Keratinocyte (primary cell): ENCODE results near the gene GINS1. TPM values are rescaled to one million over a fixed set of nuclear protein-coding genes. Genes with fewer than 3 reads are reported as not detected.

ENCODE experiments used
- DNase-seq: peaks from one replicate; pipeline ENCODE4 v3.0.0-alpha.2; 2011; ENCODE audit warnings: low read depth, missing footprints, low spot score
- FAIRE-seq: peaks from 2 replicates; lab custom pipeline; 2011; peaks lifted over from hg19 to GRCh38; lab: Jason Lieb, UNC
- H2AFZ ChIP-seq: 2 replicates; pipeline ENCODE4 v1.6.0; 2012; ENCODE audit warnings: low read length, control low read depth, inconsistent platforms; ENCODE audit not compliant: control insufficient read depth
- H3K27ac ChIP-seq: 2 replicates; pipeline ENCODE4 v1.5.1; 2011; ENCODE audit warnings: low read length; ENCODE audit not compliant: control insufficient read depth, insufficient read depth
- H3K27me3 ChIP-seq: 3 replicates; pipeline ENCODE4 v1.6.0; 2011; ENCODE audit warnings: low read length; ENCODE audit not compliant: control insufficient read depth, insufficient read depth; ENCODE audit errors: extremely low read depth
- H3K36me3 ChIP-seq, 2 experiments: 2 replicates in 1 of 2; 3 replicates in 1 of 2; pipeline ENCODE4 v1.5.1; 2011; ENCODE audit warnings: low read length in 2 of 2, mild to moderate bottlenecking in 1 of 2; ENCODE audit not compliant: control insufficient read depth in 2 of 2, insufficient read depth in 2 of 2; ENCODE audit errors: extremely low read depth in 1 of 2
- H3K4me1 ChIP-seq: 3 replicates; pipeline ENCODE4 v1.5.1; 2011; ENCODE audit warnings: low read length; ENCODE audit not compliant: control insufficient read depth, insufficient read depth; ENCODE audit errors: extremely low read depth
- H3K4me2 ChIP-seq: 3 replicates; pipeline ENCODE4 v1.6.0; 2011; ENCODE audit warnings: low read depth, low read length; ENCODE audit not compliant: control insufficient read depth, insufficient read depth; ENCODE audit errors: extremely low read depth
- H3K4me3 ChIP-seq, 3 experiments: fragments of 200-600 bp in 1 of 3; sonication (generic) in 1 of 3; 2 replicates in 2 of 3; 3 replicates in 1 of 3; pipeline ENCODE4 v1.5.1; 2011 to 2016; ENCODE audit warnings: low read length in 3 of 3, mild to moderate bottlenecking in 3 of 3, control low read depth in 2 of 3, inconsistent platforms in 1 of 3, low read depth in 1 of 3, mixed read lengths in 1 of 3, mixed run types in 1 of 3, moderate library complexity in 1 of 3; ENCODE audit not compliant: control insufficient read depth in 2 of 3, insufficient read depth in 2 of 3; ENCODE audit errors: extremely low read depth in 1 of 3
- H3K79me2 ChIP-seq: 2 replicates; pipeline ENCODE4 v1.6.0; 2012; ENCODE audit warnings: low read length; ENCODE audit not compliant: control insufficient read depth, insufficient read depth
- H3K9ac ChIP-seq: 3 replicates; pipeline ENCODE4 v1.6.0; 2011; ENCODE audit warnings: low read length; ENCODE audit not compliant: control insufficient read depth, insufficient read depth; ENCODE audit errors: extremely low read depth
- H3K9me1 ChIP-seq: 3 replicates; pipeline ENCODE4 v1.6.0; 2011; ENCODE audit warnings: low read length; ENCODE audit not compliant: control insufficient read depth, insufficient read depth; ENCODE audit errors: extremely low read depth
- H3K9me3 ChIP-seq: 2 replicates; pipeline ENCODE4 v1.5.1; 2012; ENCODE audit warnings: low read depth, low read length; ENCODE audit not compliant: control insufficient read depth
- H4K20me1 ChIP-seq: 3 replicates; pipeline ENCODE4 v1.6.0; 2011; ENCODE audit warnings: low read length; ENCODE audit not compliant: control insufficient read depth, insufficient read depth; ENCODE audit errors: extremely low read depth
- CTCF ChIP-seq, 3 experiments: IDR thresholded peaks in 1 of 3; conservative IDR thresholded peaks in 1 of 3; optimal IDR thresholded peaks in 1 of 3; 2 replicates in 2 of 3; 3 replicates in 1 of 3; pipeline versions ENCODE3 to v1.5.1; 2011; ENCODE audit warnings: low read length in 3 of 3, mild to moderate bottlenecking in 3 of 3, moderate library complexity in 2 of 3, control low read depth in 1 of 3, inconsistent platforms in 1 of 3; ENCODE audit not compliant: insufficient read depth in 2 of 3; ENCODE audit errors: extremely low read depth in 1 of 3
- EZH2 ChIP-seq: IDR thresholded peaks from one replicate; pipeline ENCODE4 v1.6.1; 2012; ENCODE audit warnings: inconsistent platforms, mild to moderate bottlenecking, low read length, moderate library complexity
- dilution Hi-C: fragments of 300-500 bp; cut with MboI; formaldehyde crosslinking; loops from one replicate; pipeline ENCODE4 v1.7.0; 2020; ENCODE audit warnings: low sequenced_read_pairs; ENCODE audit not compliant: extremely low pct_ligation_motif_present
- polyA plus RNA-seq, 5 experiments: library from polyadenylated mRNA; depleted of rRNA in 3 of 5; stranded (reverse) in 3 of 5; stranded (forward) in 1 of 5; unstranded in 1 of 5; fragments of >200 nt; gene quantifications; 1 replicate in 1 of 5; 2 replicates in 3 of 5; 3 replicates in 1 of 5; pipeline versions ENCODE4 v1.2.1 to v1.2.3, GENCODE V29; 2011 to 2012; ENCODE audit warnings: missing spikeins in 2 of 5, low read depth in 1 of 5, low replicate concordance in 1 of 5

GINS1 gene
- polyA plus RNA-seq, 1 donor (not counting 4 experiments of a cell fraction or from before 2014, with no cell fraction given): 12.5 TPM

GRCh38 chr20:25364879-25365699, 42.4 kb upstream of the GINS1 start:
- peaks cover 2% of the 10 kb centered on the region for H3K4me1 ChIP-seq
- H3K36me3 ChIP-seq: no peaks in the 10 kb centered on the region
- no peaks in the 10 kb centered on the region for H3K79me2 ChIP-seq
- H3K9me3 ChIP-seq: no peaks in the 10 kb centered on the region
- DNase-seq: no peak
- no peak overlapping the region for H3K9ac ChIP-seq
- no peaks in the 10 kb centered on the region for H3K27me3 ChIP-seq
- TF ChIP-seq EZH2 (no peak), CTCF (optimal IDR thresholded peaks at IDR 0.05 in 1 of 3, IDR thresholded peaks at IDR 0.05 in 1 of 3, conservative IDR thresholded peaks at IDR 0.05 in 1 of 3; ENCODE audit: extremely low read depth in 1 of 3, insufficient read depth in 2 of 3, low read length in 3 of 3) (no peak)
- no peaks in the 10 kb centered on the region for H4K20me1 ChIP-seq
- H2AFZ ChIP-seq: no peak overlapping the region
- H3K4me3 ChIP-seq: no peak overlapping the region
- dilution Hi-C loops: no loop called here
- FAIRE-seq: no peak
- H3K4me2 ChIP-seq: no peak overlapping the region
- H3K9me1 ChIP-seq: no peaks in the 10 kb centered on the region
- H3K27ac ChIP-seq: no peak overlapping the region

- H3K27ac ChIP-seq: no peak overlapping the region
- H2AFZ ChIP-seq: no peak overlapping the region
- FAIRE-seq (no peak), DNase-seq (no peak)
- H3K27me3 ChIP-seq: no peaks in the 10 kb centered on the region
- H3K4me3 ChIP-seq: no peak overlapping the region
- peaks cover 11% of the 10 kb centered on the region for H3K9me3 ChIP-seq
- H3K4me2 ChIP-seq: no peak overlapping the region
- H3K4me1 ChIP-seq: peaks cover 3% of the 10 kb centered on the region
- H3K9me1 ChIP-seq: no peaks in the 10 kb centered on the region
- dilution Hi-C loops: no loop called here
- no peak overlapping the region for H3K9ac ChIP-seq
- peaks cover 5% of the 10 kb centered on the region for H3K79me2 ChIP-seq
- TF ChIP-seq EZH2 (no peak), CTCF (optimal IDR thresholded peaks at IDR 0.05 in 1 of 3, IDR thresholded peaks at IDR 0.05 in 1 of 3, conservative IDR thresholded peaks at IDR 0.05 in 1 of 3; ENCODE audit: extremely low read depth in 1 of 3, insufficient read depth in 2 of 3, low read length in 3 of 3) (no peak)
- H4K20me1 ChIP-seq: no peaks in the 10 kb centered on the region
- no peaks in the 10 kb centered on the region for H3K36me3 ChIP-seq
Measured at GRCh38 chr20:25368526-25368925, 38.9 kb upstream of the GINS1 start.
